Activated B cell treated with CpG ODN at 0.5 μM for 24 hours (primary cell): ENCODE measurements around the gene TRMT2A. TPM values are rescaled to one million over a fixed set of nuclear protein-coding genes. Genes with fewer than 3 reads are reported as not detected.

Source experiments
- ATAC-seq: fragments of 200-7000 bp; cut with Tn5 transposase; one replicate; pipeline ENCODE4 v1.10.0; 2021; ENCODE audit warnings: low read depth, mild to moderate bottlenecking, moderate library complexity
- CTCF ChIA-PET: fragments of 350-600 bp; sonication (Branson Sonifier 250); formaldehyde crosslinking; loops from one replicate; lab custom pipeline; 2021; ENCODE audit warnings: antibody characterized with exemption; lab: Charles Lee
- POLR2A ChIA-PET: fragments of 350-600 bp; sonication (Branson Sonifier 250); formaldehyde crosslinking; loops from one replicate; lab custom pipeline; 2021; ENCODE audit warnings: antibody characterized with exemption; lab: Charles Lee
- DNase-seq: peaks from one replicate; pipeline ENCODE4 v3.0.0; 2022
- H3K27ac Mint-ChIP-seq: one replicate; pipeline ENCODE4 v1.8.0; 2020; ENCODE audit warnings: mixed read lengths
- H3K27me3 Mint-ChIP-seq: one replicate; pipeline ENCODE4 v1.8.0; 2021; ENCODE audit warnings: mixed read lengths
- H3K36me3 Mint-ChIP-seq: one replicate; pipeline ENCODE4 v1.8.0; 2021; ENCODE audit warnings: low read depth, mixed read lengths
- H3K4me1 Mint-ChIP-seq: one replicate; pipeline ENCODE4 v1.8.0; 2021; ENCODE audit warnings: mixed read lengths
- H3K4me3 Mint-ChIP-seq: one replicate; pipeline ENCODE4 v1.8.0; 2020; ENCODE audit warnings: mild to moderate bottlenecking, mixed read lengths
- H3K9me3 Mint-ChIP-seq: one replicate; pipeline ENCODE4 v1.8.0; 2020; ENCODE audit warnings: mixed read lengths
- intact Hi-C: fragments of 100-400 bp; cut with micrococcal nuclease; formaldehyde crosslinking; loops from one replicate; pipeline ENCODE4 v1.15.1; 2024
- total RNA-seq: library from RNA; stranded (reverse); gene quantifications from 2 replicates; pipeline ENCODE4 v1.2.3, GENCODE V29; 2022
- TF ChIP-seq, protein P1 (sequence below): fragments of 200-600 bp; IDR thresholded peaks from one replicate; pipeline ENCODE4 v1.8.0; 2022; ENCODE audit warnings: antibody characterized with exemption, mild to moderate bottlenecking

Gene TRMT2A
- total RNA-seq, 1 donor from 2014 or later = 91.7 TPM

DNA sequence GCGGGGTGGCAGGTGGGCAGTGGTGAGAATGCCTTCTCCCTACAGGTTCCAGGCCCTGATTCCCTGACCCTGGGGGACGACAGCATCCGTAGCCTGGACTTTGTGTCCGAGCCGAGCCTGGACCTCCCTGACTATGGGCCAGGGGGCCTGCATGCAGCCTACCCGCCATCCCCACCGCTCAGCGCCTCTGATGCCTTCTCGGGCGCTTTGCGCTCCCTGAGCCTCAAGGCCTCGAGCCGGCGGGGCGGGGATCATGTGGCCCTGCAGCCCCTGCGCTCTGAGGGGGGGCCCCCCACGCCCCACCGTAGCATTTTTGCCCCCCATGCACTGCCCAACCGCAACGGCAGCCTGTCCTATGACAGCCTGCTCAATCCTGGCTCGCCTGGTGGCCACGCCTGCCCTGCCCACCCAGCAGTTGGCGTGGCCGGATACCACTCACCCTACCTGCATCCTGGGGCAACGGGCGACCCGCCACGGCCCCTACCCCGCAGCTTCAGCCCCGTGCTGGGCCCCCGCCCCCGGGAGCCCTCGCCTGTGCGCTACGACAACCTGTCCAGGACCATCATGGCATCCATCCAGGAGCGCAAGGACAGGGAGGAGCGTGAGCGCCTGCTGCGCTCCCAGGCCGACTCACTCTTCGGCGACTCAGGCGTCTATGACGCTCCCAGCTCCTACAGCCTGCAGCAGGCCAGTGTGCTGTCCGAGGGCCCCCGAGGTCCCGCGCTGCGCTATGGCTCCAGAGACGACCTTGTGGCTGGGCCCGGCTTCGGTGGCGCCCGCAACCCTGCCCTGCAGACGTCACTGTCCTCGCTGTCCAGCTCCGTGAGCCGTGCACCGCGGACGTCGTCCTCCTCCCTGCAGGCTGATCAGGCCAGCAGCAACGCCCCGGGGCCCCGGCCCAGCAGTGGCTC lies 25.9 kb upstream of the TRMT2A start:
- H3K9me3 Mint-ChIP-seq = no peaks in the 10 kb centered on the region
- no peak overlapping the region for H3K4me3 Mint-ChIP-seq
- intact Hi-C loops = no loop called here
- ATAC-seq (no peak), DNase-seq (no peak)
- TF ChIP-seq, protein P1, sequence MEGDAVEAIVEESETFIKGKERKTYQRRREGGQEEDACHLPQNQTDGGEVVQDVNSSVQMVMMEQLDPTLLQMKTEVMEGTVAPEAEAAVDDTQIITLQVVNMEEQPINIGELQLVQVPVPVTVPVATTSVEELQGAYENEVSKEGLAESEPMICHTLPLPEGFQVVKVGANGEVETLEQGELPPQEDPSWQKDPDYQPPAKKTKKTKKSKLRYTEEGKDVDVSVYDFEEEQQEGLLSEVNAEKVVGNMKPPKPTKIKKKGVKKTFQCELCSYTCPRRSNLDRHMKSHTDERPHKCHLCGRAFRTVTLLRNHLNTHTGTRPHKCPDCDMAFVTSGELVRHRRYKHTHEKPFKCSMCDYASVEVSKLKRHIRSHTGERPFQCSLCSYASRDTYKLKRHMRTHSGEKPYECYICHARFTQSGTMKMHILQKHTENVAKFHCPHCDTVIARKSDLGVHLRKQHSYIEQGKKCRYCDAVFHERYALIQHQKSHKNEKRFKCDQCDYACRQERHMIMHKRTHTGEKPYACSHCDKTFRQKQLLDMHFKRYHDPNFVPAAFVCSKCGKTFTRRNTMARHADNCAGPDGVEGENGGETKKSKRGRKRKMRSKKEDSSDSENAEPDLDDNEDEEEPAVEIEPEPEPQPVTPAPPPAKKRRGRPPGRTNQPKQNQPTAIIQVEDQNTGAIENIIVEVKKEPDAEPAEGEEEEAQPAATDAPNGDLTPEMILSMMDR = no peak
- ChIA-PET CTCF (no interaction called here), POLR2A (no interaction called here)
- peaks cover 12% of the 10 kb centered on the region for H3K36me3 Mint-ChIP-seq
- H3K27ac Mint-ChIP-seq = no peak overlapping the region
- no peaks in the 10 kb centered on the region for H3K27me3 Mint-ChIP-seq
- peaks cover 6% of the 10 kb centered on the region for H3K4me1 Mint-ChIP-seq

DNA sequence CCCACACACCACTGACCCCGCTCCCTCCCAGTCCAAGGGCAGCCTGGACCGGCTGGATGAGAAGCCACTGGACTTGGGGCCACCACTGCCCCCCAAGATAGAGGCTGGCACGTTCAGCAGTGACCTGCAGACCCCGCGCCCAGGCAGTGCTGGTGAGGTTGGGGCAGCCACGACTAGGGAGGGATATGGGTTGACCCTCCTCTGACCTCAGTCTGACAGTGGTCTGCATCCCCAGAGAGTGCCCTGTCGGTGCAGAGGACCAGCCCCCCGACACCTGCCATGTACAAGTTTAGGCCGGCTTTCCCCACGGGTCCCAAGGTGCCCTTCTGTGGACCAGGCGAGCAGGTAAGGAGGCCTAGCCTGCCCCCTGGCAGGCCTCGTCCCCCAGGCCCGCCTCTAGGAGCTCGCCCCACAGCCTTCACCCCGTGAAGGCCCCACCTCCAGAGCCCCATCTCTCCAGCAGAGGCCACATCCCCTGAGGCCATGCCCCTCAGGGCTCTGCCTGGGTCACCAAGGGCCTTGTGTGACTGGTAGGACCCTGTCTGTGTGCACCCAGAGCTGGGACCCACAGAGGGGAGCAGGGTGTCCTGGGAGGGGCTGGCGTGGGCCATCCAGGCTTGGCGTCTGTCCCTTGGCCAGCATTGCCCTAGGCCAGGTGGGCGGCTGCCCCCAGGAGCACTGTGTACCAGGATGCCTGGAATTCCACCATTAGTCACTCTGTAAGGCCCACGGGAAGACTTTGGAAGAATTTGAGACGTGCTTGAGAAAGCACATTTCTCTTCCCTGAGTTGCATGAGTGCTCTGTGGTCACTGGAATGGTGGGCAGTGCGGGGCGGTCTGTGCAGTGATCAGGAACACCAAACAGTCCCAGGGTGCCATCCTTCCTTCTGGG lies 24.4 kb upstream of the TRMT2A start:
- ChIA-PET POLR2A (no interaction called here), CTCF (no interaction called here)
- Mint-ChIP-seq H3K36me3 (peaks cover 12% of the 10 kb centered on the region), H3K4me1 (peaks cover 11% of the 10 kb centered on the region), H3K4me3 (no peak overlapping the region), H3K27ac (no peak overlapping the region), H3K27me3 (no peaks in the 10 kb centered on the region), H3K9me3 (no peaks in the 10 kb centered on the region)
- no peak for ATAC-seq
- TF ChIP-seq, protein P1 = no peak
- intact Hi-C loops = no loop called here
- DNase-seq = no peak

DNA sequence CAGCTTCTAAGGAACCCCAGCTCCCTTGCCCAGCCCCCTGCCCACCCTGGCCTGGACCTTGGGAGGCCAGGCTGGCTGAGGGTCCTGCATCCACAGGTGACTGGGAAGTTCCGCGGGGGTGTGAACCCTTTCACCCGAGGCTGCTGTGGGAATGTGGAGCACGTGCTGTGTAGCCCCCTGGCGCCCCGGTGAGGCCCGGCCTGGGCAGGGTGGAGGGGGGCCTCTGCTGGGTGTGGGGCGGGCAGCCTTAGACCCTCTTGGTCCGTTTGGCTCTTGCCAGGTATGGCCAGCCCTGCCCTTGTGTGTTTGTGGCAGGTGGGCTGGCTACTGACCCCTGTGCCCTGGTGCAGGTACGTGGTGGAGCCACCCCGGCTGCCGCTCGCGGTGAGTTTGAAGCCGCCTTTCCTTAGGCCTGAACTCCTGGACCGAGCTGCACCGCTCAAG lies 23.5 kb upstream of the TRMT2A start:
- ATAC-seq (no peak), DNase-seq (no peak)
- no peak overlapping the region for H3K4me3 Mint-ChIP-seq
- POLR2A ChIA-PET = no interaction called here
- intact Hi-C loops = no loop called here
- no peaks in the 10 kb centered on the region for H3K9me3 Mint-ChIP-seq
- H3K27me3 Mint-ChIP-seq = no peaks in the 10 kb centered on the region
- CTCF ChIA-PET = no interaction called here
- TF ChIP-seq, protein P1 = no peak
- H3K27ac Mint-ChIP-seq = no peak overlapping the region
- peaks cover 14% of the 10 kb centered on the region for H3K4me1 Mint-ChIP-seq
- peaks cover 12% of the 10 kb centered on the region for H3K36me3 Mint-ChIP-seq

DNA sequence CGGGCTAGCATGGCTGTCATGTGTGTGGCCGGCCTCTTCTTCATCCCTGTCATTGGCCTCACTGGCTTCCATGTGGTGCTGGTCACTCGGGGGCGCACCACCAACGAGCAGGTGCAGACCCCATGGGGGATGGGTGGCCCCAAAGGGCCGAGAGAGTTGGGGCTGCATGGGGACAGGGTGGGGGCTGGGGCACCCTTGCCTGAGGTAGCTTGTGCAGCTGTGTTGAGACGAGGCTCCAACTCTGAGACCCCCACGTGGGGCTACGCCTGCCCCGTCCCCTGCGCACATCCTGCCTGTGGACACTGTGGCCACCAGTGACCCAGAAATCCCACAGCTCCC lies 23.1 kb upstream of the TRMT2A start:
- DNase-seq = no peak
- ChIA-PET POLR2A (no interaction called here), CTCF (no interaction called here)
- Mint-ChIP-seq H3K4me3 (no peak overlapping the region), H3K36me3 (peaks cover 10% of the 10 kb centered on the region), H3K9me3 (no peaks in the 10 kb centered on the region), H3K27ac (no peak overlapping the region), H3K4me1 (peaks cover 18% of the 10 kb centered on the region), H3K27me3 (no peaks in the 10 kb centered on the region)
- TF ChIP-seq, protein P1 = no peak
- intact Hi-C loops = no loop called here
- no peak for ATAC-seq
